8988T (cell line): Measurements from ENCODE around the gene ZNF470.

Experiments
- DNase-seq: peaks from one replicate; pipeline ENCODE4 v3.0.0; 2011

The ZNF470 gene

DNA sequence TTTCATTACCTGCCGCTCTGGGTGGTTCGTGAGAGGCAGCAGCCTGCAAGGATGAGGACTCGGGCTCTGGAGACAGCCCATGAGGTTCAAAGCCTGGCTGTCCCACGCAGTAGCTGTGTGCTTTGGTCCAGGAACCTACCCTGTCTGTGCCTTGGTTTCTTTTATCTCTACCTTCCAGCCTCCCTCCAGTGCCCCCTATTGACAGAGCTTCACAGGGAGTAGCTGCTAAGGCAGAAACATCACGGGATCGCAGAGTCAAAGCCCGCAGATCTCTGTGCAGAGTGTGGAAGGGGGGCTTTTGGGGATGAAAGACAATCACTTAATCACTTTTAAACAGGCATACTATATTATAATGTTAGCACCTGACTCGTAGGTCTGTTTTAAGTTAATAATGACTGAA is 44.0 kb downstream of the ZNF470 start:
- DNase-seq, result no peak

- DNase-seq, result no peak
Measured at GRCh38 chr19:56612737-56613136, 45.5 kb downstream of the ZNF470 start.

- no peak for DNase-seq
Measured at GRCh38 chr19:56613639-56614038, 46.4 kb downstream of the ZNF470 start.

- DNase-seq, result no peak
Measured at GRCh38 chr19:56617531-56617930, 50.3 kb downstream of the ZNF470 start.

GRCh38 chr19:56619121-56619520 is 51.9 kb downstream of the ZNF470 start:
- DNase-seq, result no peak

DNA sequence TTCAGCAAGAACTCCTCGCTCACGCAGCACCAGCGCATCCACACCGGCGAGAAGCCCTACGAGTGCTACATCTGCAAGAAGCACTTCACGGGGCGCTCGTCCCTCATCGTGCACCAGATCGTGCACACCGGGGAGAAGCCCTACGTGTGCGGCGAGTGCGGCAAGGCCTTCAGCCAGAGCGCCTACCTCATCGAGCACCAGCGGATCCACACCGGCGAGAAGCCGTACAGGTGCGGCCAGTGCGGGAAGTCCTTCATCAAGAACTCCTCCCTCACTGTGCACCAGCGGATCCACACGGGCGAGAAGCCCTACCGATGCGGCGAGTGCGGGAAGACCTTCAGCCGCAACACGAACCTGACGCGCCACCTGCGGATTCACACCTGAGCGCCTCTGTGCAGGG is 55.1 kb downstream of the ZNF470 start:
- DNase-seq, result no peak

GRCh38 chr19:56623006-56623405 is 55.7 kb downstream of the ZNF470 start:
- no peak for DNase-seq

DNA sequence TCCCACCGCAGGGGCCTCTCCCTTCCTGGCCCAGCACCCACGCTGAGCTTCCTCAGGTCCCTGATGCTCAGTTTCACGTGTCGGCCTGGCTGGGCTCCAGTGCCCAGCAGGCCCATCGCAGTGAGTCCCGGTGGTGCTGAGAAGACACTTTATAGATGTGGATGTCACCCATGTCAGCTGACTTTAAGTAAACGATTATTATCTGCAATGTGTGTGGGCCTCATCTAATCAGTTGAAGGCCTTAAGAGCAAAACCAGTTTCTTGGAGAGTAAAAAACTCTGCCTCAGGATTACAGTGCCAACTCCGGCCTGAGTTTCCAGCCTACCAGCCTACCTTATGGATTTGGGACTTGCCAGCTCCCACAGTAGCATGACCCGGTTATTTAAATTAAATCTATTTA is 58.4 kb downstream of the ZNF470 start:
- no peak for DNase-seq

DNA sequence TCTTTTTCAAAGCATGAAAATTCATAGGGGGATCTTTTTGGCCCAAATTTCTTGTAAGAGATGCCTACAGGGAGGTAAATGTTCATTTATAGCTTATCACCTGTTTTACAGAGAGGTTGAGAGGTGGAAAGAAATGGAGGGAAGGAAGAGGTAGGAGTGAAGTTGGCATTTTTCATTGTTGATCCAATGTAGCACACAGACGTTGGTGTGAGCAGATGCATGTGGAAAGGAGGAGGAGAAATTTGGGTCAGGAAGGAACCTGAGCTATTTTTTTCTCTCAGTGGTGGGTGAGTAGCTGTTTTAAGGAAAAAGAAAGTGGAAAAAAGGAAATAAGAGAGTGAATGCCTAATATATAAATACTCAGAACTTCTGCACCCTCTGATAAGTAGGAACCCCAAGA is 65.8 kb downstream of the ZNF470 start:
- DNase-seq, result no peak

DNA sequence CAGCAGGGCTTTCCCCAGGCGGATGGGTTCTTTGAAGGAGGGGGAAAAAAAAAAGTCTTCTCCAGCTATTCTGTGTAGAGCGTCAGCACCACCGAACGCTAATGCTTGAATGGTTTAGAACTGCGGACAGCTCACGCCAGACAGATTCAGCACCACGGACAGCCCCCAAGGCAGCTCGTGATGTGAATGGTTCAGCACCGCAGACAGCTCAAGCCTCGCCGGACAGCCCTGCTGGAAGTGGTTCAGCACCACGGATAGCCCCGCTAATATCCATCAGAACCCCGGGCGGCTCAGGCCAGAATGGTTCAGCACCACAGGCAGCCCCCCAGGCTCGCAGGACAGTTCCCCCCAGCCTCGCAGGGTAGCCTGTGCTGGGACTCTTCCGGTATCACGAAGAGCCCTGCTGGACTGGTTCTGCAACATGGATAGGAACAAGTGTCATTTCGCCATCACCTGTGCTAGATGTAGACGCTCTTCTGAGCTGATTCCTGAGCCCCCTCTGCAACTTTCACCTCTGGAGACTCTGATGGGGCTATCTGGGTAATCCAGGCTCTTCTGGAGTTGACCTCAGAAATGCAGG is 70.8 kb downstream of the ZNF470 start:
- no peak for DNase-seq
